ENCODE results near the gene TRMT2A.

TRMT2A gene

GRCh38 chr22:20106205-20106848 lies 10.7 kb downstream of the TRMT2A start:
- no peak for DNase-seq (ENCODE audit: low read depth in 2 of 2)

- DNase-seq (ENCODE audit: low read depth in 2 of 2): no peak
Observed at GRCh38 chr22:20105456-20106204, 11.4 kb downstream of the TRMT2A start.

- DNase-seq (ENCODE audit: low read depth in 2 of 2): no peak
Observed at GRCh38 chr22:20102203-20102780, 14.7 kb downstream of the TRMT2A start.

DNA sequence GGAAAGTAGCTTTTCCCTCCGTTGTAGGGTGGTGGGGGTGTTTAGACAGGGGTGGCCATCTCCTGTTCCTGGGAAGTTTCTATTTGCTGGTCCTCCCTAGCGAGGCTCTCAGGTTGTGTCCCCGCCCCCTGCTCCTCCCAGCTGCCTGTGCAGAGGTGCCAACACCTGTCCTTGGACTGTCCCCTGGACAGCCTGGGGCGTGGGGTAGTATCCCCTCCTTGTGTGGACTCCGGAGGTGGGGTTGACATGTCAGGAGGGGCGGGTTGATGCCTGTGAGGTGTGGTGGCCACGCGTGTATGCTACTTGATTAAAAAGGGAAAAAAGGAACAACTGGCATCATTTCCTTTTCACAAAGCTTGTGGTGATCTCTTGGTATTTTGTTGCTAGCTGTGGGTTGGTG lies 15.4 kb downstream of the TRMT2A start:
- no peak for DNase-seq (ENCODE audit: low read depth in 2 of 2)

- DNase-seq (ENCODE audit: low read depth in 2 of 2): no peak
Observed at GRCh38 chr22:20099099-20099711, 17.8 kb downstream of the TRMT2A start.

DNA sequence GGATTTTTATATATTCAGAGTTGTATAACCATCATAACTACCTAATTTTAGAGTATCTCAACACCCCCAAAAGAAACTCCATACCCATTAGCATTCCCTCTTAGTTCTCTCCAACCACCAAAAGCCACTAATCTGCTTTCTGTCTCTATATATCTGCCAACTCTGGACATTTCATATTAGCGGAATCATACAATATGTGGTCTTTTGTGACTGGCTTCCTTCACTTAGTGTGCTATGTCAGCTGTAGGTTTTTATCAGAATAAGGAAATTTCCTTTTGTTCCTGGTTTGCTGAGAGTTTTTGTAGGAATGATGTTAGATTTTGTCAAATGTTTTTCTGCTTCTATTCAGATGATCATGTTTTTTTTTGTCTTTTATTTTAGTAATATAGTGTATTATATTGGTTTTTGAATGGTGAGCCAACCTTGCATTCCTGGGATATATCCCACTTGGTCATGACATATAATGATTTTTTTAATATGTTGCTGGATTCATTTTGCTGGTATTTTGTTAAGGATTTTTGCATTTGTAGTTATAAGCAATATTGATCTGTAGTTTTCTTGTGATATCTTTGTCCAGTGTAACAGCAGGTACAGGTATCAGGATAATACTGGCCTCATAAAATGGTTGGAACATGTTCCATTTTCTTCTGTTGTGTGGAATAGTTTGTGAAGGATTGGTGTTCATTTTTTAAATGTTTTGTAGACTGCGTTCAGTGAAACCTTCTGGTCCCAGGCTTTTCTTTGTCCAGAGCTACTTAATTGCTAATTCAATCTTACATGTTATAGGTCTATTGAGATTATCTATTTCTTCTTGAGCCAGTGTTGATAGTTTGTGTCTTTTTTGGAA lies 20.2 kb downstream of the TRMT2A start:
- DNase-seq (ENCODE audit: low read depth in 2 of 2): no peak

- no peak for DNase-seq (ENCODE audit: low read depth in 2 of 2)
Observed at GRCh38 chr22:20095521-20095920, 21.5 kb downstream of the TRMT2A start.

- no peak for DNase-seq (ENCODE audit: low read depth in 2 of 2)
Observed at GRCh38 chr22:20094197-20094807, 22.7 kb downstream of the TRMT2A start.

DNA sequence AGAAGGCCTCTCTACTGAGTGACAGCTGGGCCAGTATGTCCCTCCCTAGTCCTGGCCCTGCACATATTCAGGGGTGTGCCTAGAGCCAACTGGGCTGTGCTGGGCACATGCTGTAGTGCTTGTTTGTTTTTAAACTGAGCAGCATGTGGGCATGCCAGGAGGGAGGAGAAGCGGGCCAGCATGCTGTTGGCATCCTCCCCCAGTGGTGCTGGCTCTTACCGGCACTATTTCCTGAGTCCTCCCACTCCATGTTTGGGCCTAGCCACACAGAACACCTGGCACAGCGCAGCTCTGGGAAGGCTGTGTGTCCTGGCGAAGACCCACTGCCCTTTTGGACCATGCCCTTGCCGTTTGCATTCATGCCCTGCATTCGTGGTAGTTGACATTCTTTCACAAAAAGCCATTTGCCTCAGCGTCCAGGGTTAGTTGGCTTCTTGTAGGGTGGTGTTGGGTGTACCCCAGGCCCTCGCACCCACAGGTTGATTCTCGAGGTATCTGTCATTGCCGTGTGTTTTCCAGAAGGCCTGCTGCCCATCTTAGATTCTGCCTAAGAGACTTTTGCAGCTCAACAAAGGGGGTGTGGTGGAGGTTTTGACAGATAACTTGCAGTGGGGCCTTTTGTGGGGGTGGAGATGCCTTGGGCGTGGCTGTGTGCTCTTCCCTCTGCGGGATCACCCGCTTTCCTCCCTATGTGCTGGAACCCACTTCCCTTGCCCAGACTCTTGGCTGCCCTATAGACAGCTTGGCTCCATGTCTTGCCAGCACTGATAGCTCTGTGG lies 23.4 kb downstream of the TRMT2A start:
- no peak for DNase-seq (ENCODE audit: low read depth in 2 of 2)

- DNase-seq (ENCODE audit: low read depth in 2 of 2): no peak
Observed at GRCh38 chr22:20092477-20092854, 24.6 kb downstream of the TRMT2A start.

- DNase-seq (ENCODE audit: low read depth in 2 of 2): no peak
Observed at GRCh38 chr22:20091690-20092476, 25.1 kb downstream of the TRMT2A start.

DNA sequence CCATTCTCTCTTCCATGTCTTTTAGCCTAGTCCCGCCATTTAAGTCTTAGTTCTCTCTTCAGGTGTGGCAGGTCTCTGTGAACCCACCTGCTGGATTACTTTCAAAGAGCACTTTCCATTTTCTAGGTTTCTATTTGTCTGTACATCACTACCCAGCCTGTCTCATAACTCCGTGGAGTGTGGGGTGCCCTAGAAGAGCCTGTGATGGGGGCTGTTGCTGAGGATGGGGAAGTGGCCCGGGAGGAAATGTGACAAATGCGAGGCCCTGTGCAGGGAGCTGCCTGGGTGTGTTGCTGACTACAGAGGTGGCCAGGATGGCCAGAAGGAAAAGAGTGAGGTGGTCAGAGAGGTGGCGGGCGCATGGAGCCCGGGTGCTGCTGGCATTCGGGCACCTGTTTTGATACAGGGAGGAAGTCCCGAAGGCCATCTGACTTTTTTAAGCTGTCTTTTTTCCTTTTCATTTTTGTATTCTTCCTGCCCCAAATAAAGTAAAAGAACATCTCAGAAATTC lies 26.2 kb downstream of the TRMT2A start:
- no peak for DNase-seq (ENCODE audit: low read depth in 2 of 2)

- no peak for DNase-seq (ENCODE audit: low read depth in 2 of 2)
Observed at GRCh38 chr22:20089977-20090729, 26.9 kb downstream of the TRMT2A start.

DNA sequence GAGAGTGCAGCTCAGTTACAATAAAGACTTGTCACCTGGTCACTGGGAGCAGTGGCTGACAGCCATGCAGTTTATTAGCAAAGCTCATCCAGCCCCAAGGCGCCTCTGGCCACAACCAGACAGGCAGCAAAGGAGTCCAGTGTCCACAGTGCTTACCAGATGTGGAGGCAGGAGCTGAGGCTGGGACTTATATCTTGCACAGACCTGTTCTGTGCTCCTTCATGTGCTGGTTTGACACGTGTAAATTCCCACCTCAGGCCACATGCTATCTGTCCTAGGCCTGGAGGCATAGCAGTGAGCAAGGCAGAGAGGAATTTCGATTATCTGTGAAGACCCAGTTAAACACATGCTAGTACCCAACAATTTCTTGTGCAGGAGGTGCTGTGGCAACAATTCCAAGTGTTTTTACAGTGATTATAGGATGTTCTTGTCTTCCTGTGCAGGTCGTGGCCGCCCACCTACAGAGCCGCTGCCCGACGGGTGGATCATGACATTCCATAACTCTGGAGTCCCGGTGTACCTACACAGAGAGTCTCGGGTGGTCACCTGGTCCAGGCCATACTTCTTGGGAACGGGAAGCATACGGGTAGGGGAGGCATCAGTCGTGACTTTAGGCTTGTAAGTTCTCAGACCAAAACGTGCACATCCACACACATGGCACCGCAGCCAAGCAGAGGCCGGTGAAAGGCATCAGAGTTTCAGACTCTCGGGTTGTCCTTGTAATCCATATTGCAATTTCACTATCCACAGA lies 27.6 kb downstream of the TRMT2A start:
- no peak for DNase-seq (ENCODE audit: low read depth in 2 of 2)

- DNase-seq (ENCODE audit: low read depth in 2 of 2): no peak
Observed at GRCh38 chr22:20088263-20088648, 28.8 kb downstream of the TRMT2A start.

- DNase-seq (ENCODE audit: low read depth in 2 of 2): no peak
Observed at GRCh38 chr22:20087319-20088262, 29.4 kb downstream of the TRMT2A start.

DNA sequence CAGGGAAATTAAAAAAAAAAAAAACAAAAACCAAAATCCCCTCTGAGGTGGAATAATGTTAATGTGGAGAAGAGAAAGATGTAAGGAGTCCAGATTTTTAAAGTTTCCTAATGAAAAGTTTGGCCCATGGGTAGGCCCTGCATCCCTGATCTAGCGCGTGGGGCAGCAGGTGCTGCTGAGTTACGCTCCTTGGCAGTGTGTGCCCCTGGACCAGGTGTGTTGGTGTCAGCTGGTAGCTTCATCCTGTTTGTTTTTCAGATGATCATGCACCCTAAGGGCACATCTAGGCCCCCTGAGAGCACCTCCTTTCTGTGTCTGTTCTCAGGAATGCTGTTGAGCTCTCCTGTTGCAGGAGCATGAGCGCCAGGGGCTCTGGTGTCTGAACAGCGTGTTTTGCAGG lies 30.3 kb downstream of the TRMT2A start:
- DNase-seq (ENCODE audit: low read depth in 2 of 2): no peak
